HepG2 (cell line): Measurements from ENCODE around the gene TADA2B. TPM values are rescaled to one million over a fixed set of nuclear protein-coding genes. Genes with fewer than 3 reads are reported as not detected.
A peak's percentile ranks its signal among the peaks of the same experiment; 100 is the strongest.

Experiments used
- DR1 ChIP-seq: sonication (generic); formaldehyde crosslinking; IDR thresholded peaks from 2 replicates; pipeline ENCODE4 v1.8.0; 2021; ENCODE audit warnings: mild to moderate bottlenecking, missing genetic modification reagents, inconsistent platforms
- GATAD1 ChIP-seq: IDR thresholded peaks from 2 replicates; pipeline ENCODE4 v1.6.1; 2016; ENCODE audit warnings: missing genetic modification reagents, missing compliant biosample characterization
- HNRNPUL1 ChIP-seq: fragments of 200-400 bp; formaldehyde crosslinking; IDR thresholded peaks from 2 replicates; pipeline ENCODE4 v1.6.1; 2017; ENCODE audit warnings: low read depth, mild to moderate bottlenecking, low read length, moderate library complexity
- ISX ChIP-seq: sonication (generic); formaldehyde crosslinking; conservative IDR thresholded peaks from 2 replicates; pipeline ENCODE4 v1.5.0; 2020; ENCODE audit warnings: missing genetic modification reagents
- KLF12 ChIP-seq: sonication (generic); formaldehyde crosslinking; IDR thresholded peaks from 2 replicates; pipeline ENCODE4 v1.4.0; 2020; ENCODE audit warnings: missing genetic modification reagents, borderline replicate concordance
- MAFG ChIP-seq: sonication (generic); formaldehyde crosslinking; IDR thresholded peaks from 2 replicates; pipeline ENCODE4 v1.5.1; 2020; ENCODE audit warnings: mild to moderate bottlenecking, missing genetic modification reagents
- MTA3 ChIP-seq: sonication (generic); formaldehyde crosslinking; IDR thresholded peaks from 2 replicates; pipeline ENCODE4 v1.4.0; 2020; ENCODE audit warnings: missing genetic modification reagents
- MZF1 ChIP-seq: sonication (generic); formaldehyde crosslinking; IDR thresholded peaks from 2 replicates; pipeline ENCODE4 v1.8.1; 2023; ENCODE audit warnings: mild to moderate bottlenecking, missing genetic modification reagents, borderline replicate concordance
- RFX5 ChIP-seq: IDR thresholded peaks from 2 replicates; pipeline ENCODE4 v1.6.1; 2011; ENCODE audit warnings: low read depth, low read length, improper control_type of control experiment
- SRSF4 ChIP-seq: fragments of 200-400 bp; formaldehyde crosslinking; IDR thresholded peaks from one replicate; pipeline ENCODE4 v1.6.1; 2018; ENCODE audit warnings: mild to moderate bottlenecking, low read depth, low read length, moderate library complexity; ENCODE audit not compliant: poor library complexity, severe bottlenecking
- ZFP41 ChIP-seq: sonication (generic); formaldehyde crosslinking; IDR thresholded peaks from 2 replicates; pipeline ENCODE4 v1.4.0; 2020; ENCODE audit warnings: mild to moderate bottlenecking, missing genetic modification reagents, borderline replicate concordance
- ZNF33A ChIP-seq: sonication (generic); formaldehyde crosslinking; IDR thresholded peaks from 2 replicates; pipeline ENCODE4 v1.5.1; 2020; ENCODE audit warnings: missing genetic modification reagents, mild to moderate bottlenecking, moderate library complexity, borderline replicate concordance
- ZNF44 ChIP-seq: sonication (generic); formaldehyde crosslinking; IDR thresholded peaks from 2 replicates; pipeline ENCODE4 v1.5.1; 2020; ENCODE audit warnings: mild to moderate bottlenecking, missing genetic modification reagents
- ZNF441 ChIP-seq: sonication (generic); formaldehyde crosslinking; IDR thresholded peaks from 2 replicates; pipeline ENCODE4 v1.7.0; 2021; ENCODE audit warnings: missing genetic modification reagents, borderline replicate concordance
- ZNF883 ChIP-seq: sonication (generic); formaldehyde crosslinking; IDR thresholded peaks from 2 replicates; pipeline ENCODE4 v1.5.1; 2020; ENCODE audit warnings: mild to moderate bottlenecking, missing genetic modification reagents; ENCODE audit errors: not compliant biosample characterization
- polyA plus RNA-seq, 8 experiments: library from polyadenylated mRNA; depleted of rRNA in 3 of 8; stranded (reverse) in 7 of 8; unstranded in 1 of 8; fragments of >200 nt; fragmentation: Illumina TruSeq in 4 of 8; extraction: Trizol in 4 of 8; gene quantifications; 2 replicates each; pipeline versions ENCODE4 v1.2.1 to v1.2.3, GENCODE V29; 2011 to 2016; ENCODE audit warnings: low read depth in 4 of 8, missing spikeins in 1 of 8, mixed read lengths in 1 of 8; ENCODE audit not compliant: insufficient read depth in 1 of 8
- total RNA-seq, 5 experiments: library from RNA; depleted of rRNA; stranded (reverse); fragments of >200 nt; fragmentation: Illumina TruSeq; extraction: Trizol; gene quantifications; 2 replicates each; pipeline ENCODE4 v1.2.3, GENCODE V29; 2016; ENCODE audit warnings: low read depth in 1 of 5
- TF ChIP-seq, protein P1 (sequence below): sonication (generic); formaldehyde crosslinking; IDR thresholded peaks from one replicate; pipeline ENCODE4 v1.5.1; 2020; ENCODE audit warnings: mild to moderate bottlenecking, missing genetic modification reagents; ENCODE audit errors: not compliant biosample characterization
- TF ChIP-seq, protein P2 (sequence below): sonication (generic); formaldehyde crosslinking; IDR thresholded peaks from 2 replicates; pipeline ENCODE4 v1.8.0; 2022; ENCODE audit warnings: missing genetic modification reagents, mild to moderate bottlenecking, inconsistent platforms, borderline replicate concordance

The TADA2B gene
- total and polyA plus RNA-seq, 2 of the 13 experiments (the other 11 are each of a cell fraction or from before 2014, with no cell fraction given): 4.6 to 8.9 TPM

DNA sequence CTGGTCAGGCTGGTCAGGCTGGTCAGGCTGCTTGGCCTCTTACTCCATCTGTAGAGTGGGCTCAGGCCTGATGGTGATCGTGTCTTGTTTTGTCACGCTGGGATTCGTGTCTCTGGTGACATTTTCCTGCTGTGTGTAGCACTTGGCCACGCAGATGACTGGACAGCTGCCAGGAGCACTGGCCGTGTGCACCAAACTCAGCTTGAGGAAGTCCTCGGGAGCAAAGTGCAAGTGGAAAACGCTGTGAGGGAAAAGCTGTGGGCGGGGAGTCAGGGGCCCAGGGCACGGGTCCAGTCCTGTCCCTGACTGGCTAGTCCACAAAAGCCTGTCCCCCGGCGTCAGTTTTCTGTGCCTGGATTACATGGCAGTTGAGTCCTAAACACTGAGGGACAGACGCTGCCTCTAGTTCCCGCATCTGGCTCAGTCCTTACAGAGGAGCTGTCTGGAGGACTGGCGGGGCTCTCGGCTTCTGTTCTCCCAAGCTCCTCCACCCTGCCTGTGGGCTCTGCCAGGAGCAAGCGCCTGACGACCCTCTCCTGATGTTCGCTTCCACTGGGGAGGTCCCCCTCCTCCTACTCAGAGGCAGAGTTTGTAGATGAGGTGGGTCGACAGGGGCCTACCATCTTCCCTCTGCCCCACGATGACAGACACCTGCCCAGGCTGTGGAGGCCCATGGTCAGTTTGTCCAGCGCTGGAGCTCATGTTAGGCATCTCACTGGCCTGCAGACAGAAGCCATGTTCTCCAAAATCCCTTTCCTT, 60.6 kb downstream of the TADA2B start (continued):
- TF ChIP-seq, protein P1, sequence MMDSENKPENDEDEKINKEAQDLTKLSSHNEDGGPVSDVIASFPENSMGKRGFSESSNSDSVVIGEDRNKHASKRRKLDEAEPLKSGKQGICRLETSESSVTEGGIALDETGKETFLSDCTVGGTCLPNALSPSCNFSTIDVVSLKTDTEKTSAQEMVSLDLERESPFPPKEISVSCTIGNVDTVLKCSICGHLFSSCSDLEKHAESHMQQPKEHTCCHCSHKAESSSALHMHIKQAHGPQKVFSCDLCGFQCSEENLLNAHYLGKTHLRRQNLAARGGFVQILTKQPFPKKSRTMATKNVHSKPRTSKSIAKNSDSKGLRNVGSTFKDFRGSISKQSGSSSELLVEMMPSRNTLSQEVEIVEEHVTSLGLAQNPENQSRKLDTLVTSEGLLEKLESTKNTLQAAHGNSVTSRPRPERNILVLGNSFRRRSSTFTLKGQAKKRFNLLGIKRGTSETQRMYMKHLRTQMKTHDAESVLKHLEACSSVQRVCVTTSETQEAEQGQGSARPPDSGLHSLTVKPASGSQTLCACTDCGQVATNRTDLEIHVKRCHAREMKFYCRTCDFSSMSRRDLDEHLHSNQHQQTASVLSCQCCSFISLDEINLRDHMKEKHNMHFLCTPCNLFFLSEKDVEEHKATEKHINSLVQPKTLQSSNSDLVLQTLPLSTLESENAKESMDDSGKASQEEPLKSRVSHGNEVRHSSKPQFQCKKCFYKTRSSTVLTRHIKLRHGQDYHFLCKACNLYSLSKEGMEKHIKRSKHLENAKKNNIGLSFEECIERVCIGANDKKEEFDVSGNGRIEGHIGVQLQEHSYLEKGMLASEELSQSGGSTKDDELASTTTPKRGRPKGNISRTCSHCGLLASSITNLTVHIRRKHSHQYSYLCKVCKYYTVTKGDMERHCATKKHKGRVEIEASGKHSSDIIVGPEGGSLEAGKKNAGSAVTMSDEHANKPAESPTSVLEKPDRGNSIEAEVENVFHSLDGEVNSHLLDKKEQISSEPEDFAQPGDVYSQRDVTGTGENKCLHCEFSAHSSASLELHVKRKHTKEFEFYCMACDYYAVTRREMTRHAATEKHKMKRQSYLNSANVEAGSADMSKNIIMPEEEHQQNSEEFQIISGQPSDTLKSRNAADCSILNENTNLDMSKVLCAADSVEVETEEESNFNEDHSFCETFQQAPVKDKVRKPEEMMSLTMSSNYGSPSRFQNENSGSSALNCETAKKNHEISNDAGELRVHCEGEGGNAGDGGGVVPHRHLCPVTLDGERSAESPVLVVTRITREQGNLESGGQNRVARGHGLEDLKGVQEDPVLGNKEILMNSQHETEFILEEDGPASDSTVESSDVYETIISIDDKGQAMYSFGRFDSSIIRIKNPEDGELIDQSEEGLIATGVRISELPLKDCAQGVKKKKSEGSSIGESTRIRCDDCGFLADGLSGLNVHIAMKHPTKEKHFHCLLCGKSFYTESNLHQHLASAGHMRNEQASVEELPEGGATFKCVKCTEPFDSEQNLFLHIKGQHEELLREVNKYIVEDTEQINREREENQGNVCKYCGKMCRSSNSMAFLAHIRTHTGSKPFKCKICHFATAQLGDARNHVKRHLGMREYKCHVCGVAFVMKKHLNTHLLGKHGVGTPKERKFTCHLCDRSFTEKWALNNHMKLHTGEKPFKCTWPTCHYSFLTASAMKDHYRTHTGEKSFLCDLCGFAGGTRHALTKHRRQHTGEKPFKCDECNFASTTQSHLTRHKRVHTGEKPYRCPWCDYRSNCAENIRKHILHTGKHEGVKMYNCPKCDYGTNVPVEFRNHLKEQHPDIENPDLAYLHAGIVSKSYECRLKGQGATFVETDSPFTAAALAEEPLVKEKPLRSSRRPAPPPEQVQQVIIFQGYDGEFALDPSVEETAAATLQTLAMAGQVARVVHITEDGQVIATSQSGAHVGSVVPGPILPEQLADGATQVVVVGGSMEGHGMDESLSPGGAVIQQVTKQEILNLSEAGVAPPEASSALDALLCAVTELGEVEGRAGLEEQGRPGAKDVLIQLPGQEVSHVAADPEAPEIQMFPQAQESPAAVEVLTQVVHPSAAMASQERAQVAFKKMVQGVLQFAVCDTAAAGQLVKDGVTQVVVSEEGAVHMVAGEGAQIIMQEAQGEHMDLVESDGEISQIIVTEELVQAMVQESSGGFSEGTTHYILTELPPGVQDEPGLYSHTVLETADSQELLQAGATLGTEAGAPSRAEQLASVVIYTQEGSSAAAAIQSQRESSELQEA (CRISPR knock-in tag): no peak
- peak; percentile 29 for TF ChIP-seq ZNF883 (CRISPR knock-in tag)
- no peak for TF ChIP-seq MTA3 (CRISPR knock-in tag)
- no peak for TF ChIP-seq MZF1 (CRISPR knock-in tag)
- no peak for TF ChIP-seq GATAD1
- TF ChIP-seq DR1: peak; percentile 43
- TF ChIP-seq KLF12 (CRISPR knock-in tag): peak; percentile 71; the same call in 1 of the 2 replicates
- TF ChIP-seq ZNF441 (CRISPR knock-in tag): peak; percentile 74; the same call in 1 of the 2 replicates
- TF ChIP-seq MAFG (CRISPR knock-in tag): no peak
- no peak for TF ChIP-seq RFX5
- no peak for TF ChIP-seq HNRNPUL1
- no peak for TF ChIP-seq ZNF33A
- no peak for TF ChIP-seq ZFP41 (CRISPR knock-in tag)
- TF ChIP-seq, protein P2, sequence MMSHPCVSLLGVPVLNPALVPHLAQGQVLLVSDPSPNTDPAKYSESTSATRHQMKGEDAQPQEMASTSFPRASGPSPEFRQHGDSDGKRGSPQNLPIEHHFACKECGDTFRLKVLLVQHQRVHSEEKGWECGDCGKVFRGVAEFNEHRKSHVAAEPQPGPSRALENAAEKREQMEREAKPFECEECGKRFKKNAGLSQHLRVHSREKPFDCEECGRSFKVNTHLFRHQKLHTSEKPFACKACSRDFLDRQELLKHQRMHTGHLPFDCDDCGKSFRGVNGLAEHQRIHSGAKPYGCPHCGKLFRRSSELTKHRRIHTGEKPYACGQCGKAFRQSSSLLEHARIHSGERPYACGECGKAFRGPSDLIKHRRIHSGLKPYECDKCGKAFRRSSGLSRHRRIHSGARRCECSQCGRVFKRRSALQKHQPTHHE (CRISPR knock-in tag): no peak; the same call in 1 of the 2 replicates
- TF ChIP-seq SRSF4: no peak
- no peak for TF ChIP-seq ZNF44 (CRISPR knock-in tag)
- TF ChIP-seq ISX (CRISPR knock-in tag): no peak
